HG03196 (cell line): ENCODE data around the gene RBL2.
"Not testable (repeated sequence)": the region's sequence is repeated elsewhere in the genome, so short reads cannot be mapped to it uniquely, and the experiment has no call there.

Experiments
- ATAC-seq: cut with Tn5 transposase; IDR thresholded peaks from one replicate; pipeline ENCODE4 v1.9.1; 2021; ENCODE audit not compliant: unreplicated experiment

Gene RBL2

GRCh38 chr16:53530741-53531140 lies 96.5 kb downstream of the RBL2 start:
- no peak for ATAC-seq

- ATAC-seq = no peak
Measured at GRCh38 chr16:53534206-53534605, 99.9 kb downstream of the RBL2 start.

GRCh38 chr16:53537626-53538025 lies 103.4 kb downstream of the RBL2 start:
- no peak for ATAC-seq

- not testable (repeated sequence) for ATAC-seq
Measured at GRCh38 chr16:53539346-53539745, 105.1 kb downstream of the RBL2 start.

- not testable (repeated sequence) for ATAC-seq
Measured at GRCh38 chr16:53539759-53540718, 105.8 kb downstream of the RBL2 start.
